ENCODE measurements around the gene ZSWIM6.

DNA sequence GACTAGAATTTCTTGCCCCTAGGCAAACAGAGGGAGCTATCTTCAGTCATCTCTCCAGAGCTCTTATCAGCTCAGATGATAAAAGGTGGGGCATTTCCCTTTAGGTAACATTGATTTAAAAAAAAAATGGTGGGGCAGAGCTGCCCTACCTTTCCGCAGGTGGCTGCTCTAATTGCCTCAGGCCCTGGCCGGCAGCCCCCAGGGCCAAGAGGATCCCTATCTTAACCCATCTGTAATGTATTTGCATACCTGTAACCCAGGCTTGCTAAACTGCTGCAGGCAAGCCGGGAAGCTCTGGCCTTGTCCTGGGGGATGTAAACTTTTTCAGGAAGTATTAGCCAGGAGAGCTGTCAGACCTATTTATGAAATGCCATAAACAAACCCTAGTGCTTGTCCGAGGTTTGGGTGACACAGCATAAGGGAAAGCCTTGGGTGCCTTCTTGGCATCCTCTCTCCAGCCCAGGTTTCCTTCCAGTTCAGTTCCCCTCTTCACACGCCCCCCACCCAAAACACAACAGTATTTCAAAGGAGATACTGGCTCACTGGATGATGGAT lies 20.9 kb upstream of the ZSWIM6 start:
- TF ChIP-seq POLR2A (IDR thresholded peaks at IDR 0.05) = no peak
- TF ChIP-seq, protein P1, sequence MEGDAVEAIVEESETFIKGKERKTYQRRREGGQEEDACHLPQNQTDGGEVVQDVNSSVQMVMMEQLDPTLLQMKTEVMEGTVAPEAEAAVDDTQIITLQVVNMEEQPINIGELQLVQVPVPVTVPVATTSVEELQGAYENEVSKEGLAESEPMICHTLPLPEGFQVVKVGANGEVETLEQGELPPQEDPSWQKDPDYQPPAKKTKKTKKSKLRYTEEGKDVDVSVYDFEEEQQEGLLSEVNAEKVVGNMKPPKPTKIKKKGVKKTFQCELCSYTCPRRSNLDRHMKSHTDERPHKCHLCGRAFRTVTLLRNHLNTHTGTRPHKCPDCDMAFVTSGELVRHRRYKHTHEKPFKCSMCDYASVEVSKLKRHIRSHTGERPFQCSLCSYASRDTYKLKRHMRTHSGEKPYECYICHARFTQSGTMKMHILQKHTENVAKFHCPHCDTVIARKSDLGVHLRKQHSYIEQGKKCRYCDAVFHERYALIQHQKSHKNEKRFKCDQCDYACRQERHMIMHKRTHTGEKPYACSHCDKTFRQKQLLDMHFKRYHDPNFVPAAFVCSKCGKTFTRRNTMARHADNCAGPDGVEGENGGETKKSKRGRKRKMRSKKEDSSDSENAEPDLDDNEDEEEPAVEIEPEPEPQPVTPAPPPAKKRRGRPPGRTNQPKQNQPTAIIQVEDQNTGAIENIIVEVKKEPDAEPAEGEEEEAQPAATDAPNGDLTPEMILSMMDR (IDR thresholded peaks at IDR 0.05) = no peak

Measured in heart left ventricle (tissue), 13 donors.